ENCODE data around the gene PLEKHG7.
"Not testable (repeated sequence)": the region's sequence is repeated elsewhere in the genome, so short reads cannot be mapped to it uniquely, and the experiment has no call there.

The PLEKHG7 gene

GRCh38 chr12:92745856-92746550 is 43.2 kb downstream of the PLEKHG7 start:
- no peak for DNase-seq (ENCODE audit: extremely low read depth in 1 of 2, low read depth in 1 of 2)

- DNase-seq (ENCODE audit: extremely low read depth in 1 of 2, low read depth in 1 of 2): no peak
These were observed 44.4 kb downstream of the PLEKHG7 start for GRCh38 chr12:92747151-92747550.

- not testable (repeated sequence) for DNase-seq (ENCODE audit: extremely low read depth in 1 of 2, low read depth in 1 of 2)
These were observed 46.9 kb downstream of the PLEKHG7 start for GRCh38 chr12:92749691-92750090.

DNA sequence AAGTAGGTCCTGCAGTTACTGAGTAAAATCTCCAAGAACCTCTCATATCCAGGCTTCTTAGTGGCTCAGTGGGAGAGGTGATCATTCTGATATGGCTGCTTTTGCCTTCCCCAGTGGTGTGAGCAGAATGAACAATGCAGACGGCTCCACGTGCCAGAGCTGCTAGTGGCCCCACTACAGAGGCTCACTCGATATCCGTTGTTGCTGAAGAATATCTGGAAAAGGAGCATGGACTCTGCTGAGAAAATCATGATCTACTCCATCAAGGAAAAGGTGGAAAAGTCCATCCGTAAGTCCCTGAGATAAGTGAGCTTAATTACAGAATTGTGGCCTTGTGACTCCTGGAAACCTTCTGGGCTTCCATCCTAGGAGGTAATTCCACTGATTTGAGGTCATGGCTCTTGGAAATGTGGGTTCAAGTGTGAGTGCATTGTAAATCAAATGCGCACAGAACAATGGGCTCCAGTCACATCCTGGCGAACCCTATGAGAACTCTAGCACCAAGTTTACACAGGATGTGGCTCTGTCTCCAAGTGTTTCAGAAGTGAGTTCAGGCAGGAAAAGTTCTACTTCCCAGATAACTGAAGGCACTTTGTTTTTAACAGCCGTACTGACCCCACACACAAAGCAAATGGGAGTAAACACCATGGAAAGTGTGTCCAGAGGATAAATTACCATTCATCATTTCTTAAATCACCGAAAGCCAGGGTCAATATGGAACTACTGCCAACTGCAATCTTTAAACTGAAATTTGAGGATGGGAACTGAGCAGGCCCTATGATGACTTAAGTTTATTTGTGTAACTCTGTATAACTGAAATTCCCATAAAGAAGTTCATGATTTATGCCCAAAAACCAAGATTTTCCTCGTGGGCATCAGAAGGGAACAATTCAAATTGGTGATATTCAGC is 51.4 kb downstream of the PLEKHG7 start:
- DNase-seq (ENCODE audit: extremely low read depth in 1 of 2, low read depth in 1 of 2): no peak

GRCh38 chr12:92756898-92757596 is 54.3 kb downstream of the PLEKHG7 start:
- no peak for DNase-seq (ENCODE audit: extremely low read depth in 1 of 2, low read depth in 1 of 2)

DNA sequence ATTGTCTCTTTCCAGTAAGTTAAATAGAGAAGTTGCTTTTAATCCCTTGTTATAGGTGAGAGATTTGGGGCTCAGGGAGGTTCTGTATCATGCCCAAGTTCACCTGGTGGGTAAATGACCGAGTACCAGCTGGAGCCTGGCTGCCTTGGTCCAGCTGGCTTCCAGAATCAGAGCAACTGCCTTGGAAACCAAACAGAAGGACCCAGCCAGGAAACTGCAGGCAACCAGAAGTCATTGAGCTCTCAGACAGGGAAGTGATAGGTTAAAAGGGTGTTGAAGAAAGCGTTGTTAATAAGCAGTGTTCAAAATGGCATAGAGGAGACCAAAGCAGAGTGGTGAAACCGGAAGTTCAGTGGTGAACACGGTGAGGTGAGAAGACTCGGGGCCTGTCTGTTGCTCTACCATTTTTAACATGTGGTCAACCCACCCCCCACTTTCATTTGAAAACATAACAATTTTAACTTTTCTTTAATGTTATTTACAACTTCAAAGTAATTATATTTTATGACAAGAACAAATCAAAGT is 54.9 kb downstream of the PLEKHG7 start:
- no peak for DNase-seq (ENCODE audit: extremely low read depth in 1 of 2, low read depth in 1 of 2)

DNA sequence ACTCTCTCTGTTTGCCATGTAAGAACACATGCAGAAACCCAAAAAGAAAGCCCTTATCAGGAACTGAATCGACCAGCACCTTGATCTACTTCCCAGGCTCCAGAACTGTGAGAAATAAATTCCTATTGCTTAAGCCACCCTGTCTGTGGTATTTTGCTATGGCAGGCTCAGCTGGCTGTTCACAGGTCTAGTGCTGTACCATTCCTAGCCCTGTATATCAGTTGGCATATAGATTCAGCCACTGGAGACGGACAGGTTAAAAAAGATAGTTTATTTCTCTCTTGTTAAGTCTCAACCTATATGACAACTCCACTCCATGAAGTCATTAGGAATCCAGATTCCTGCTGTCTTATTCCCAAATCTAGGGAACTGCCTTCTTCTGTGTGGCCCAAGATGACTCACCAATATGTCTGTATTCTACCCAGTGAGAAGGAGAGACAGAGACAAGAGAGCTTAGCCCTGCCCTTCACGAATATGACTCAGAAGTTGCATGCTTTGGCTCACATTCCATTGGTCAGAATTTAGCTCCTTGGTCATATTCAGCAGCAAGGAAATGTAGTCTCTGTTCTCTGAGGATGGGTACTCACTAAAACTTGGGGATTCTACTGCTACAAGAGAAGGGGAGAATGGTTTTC is 57.0 kb downstream of the PLEKHG7 start:
- no peak for DNase-seq (ENCODE audit: extremely low read depth in 1 of 2, low read depth in 1 of 2)

DNA sequence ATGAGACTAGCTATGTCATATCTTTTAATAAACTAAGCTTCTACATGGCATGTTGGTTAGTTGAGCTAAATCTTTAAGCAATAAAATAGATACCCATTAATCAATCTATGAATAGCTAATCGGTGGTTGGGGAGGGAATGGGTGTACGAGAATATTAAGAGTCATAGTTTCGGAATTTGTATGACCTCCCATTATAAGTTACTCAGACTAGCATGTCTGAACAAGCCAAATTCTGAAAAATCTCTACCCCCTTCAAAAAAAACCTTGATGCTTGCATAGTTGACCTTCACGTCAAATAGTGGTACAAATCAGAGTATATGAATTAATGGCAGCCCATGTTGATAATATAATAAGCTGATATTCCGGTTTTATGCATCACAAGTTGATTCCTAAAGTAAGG is 60.0 kb downstream of the PLEKHG7 start:
- no peak for DNase-seq (ENCODE audit: extremely low read depth in 1 of 2, low read depth in 1 of 2)

GRCh38 chr12:92764831-92765230 is 62.0 kb downstream of the PLEKHG7 start:
- no peak for DNase-seq (ENCODE audit: extremely low read depth in 1 of 2, low read depth in 1 of 2)

- no peak for DNase-seq (ENCODE audit: extremely low read depth in 1 of 2, low read depth in 1 of 2)
These were observed 63.1 kb downstream of the PLEKHG7 start for GRCh38 chr12:92765871-92766270.

DNA sequence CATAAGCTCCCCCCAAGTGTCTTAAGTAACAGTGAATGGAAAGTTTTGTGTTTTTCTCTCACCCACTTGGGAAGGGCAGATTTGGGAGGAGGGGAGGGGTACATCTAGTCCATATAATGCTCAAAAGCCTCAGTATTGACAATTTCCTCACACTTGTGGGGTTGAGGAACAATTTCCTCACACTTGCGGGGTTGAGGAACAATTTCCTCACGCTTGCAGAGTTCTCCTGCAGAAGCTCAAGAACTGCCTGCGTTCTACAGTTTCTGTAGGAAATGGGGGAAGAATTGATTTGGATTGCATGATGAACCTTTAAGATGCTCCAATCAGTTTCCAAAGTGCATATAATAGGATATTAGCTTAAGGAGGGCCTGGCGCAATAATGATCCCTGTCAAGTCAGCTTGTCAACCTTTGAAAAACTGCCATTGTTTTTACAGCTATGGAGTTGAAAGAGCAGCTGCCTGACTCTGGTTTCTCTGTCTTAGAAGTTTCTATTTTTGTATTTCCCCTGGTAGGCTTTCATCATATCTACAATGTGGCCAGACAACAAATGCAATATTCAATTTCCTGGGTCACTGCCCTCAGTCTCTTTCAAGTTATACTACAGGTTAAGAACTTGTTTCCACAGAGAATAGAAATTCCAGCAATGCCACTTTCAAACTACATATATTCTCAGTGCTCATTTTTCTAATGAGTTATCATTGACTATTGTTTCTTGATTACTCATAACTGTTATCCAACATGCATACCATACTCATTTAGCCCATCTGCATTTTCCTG is 66.5 kb downstream of the PLEKHG7 start:
- DNase-seq (ENCODE audit: extremely low read depth in 1 of 2, low read depth in 1 of 2): no peak

- DNase-seq (ENCODE audit: extremely low read depth in 1 of 2, low read depth in 1 of 2): no peak
These were observed 68.2 kb downstream of the PLEKHG7 start for GRCh38 chr12:92771001-92771400.

DNA sequence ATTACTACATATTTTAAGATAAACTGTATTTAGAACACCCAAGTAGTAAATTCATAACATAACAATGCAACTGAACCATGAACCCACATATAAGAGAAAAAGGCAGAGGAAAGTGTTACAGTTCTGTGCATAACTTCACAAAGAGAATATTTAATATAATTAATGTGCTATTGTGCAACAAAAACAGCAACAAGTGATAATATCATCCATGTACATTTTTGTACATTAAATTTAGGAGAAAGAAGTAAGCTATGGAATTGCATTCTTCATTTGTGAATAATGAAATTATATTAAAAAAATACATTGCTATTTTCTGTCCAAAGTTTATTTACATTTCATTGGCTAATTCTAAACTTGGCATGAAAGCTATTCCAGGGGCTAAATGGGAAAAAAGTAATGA is 72.6 kb downstream of the PLEKHG7 start:
- no peak for DNase-seq (ENCODE audit: extremely low read depth in 1 of 2, low read depth in 1 of 2)

- no peak for DNase-seq (ENCODE audit: extremely low read depth in 1 of 2, low read depth in 1 of 2)
These were observed 75.7 kb downstream of the PLEKHG7 start for GRCh38 chr12:92778525-92778924.

- DNase-seq (ENCODE audit: extremely low read depth in 1 of 2, low read depth in 1 of 2): no peak
These were observed 77.1 kb downstream of the PLEKHG7 start for GRCh38 chr12:92779902-92780301.

- DNase-seq (ENCODE audit: extremely low read depth in 1 of 2, low read depth in 1 of 2): no peak
These were observed 81.6 kb downstream of the PLEKHG7 start for GRCh38 chr12:92784356-92784755.

DNA sequence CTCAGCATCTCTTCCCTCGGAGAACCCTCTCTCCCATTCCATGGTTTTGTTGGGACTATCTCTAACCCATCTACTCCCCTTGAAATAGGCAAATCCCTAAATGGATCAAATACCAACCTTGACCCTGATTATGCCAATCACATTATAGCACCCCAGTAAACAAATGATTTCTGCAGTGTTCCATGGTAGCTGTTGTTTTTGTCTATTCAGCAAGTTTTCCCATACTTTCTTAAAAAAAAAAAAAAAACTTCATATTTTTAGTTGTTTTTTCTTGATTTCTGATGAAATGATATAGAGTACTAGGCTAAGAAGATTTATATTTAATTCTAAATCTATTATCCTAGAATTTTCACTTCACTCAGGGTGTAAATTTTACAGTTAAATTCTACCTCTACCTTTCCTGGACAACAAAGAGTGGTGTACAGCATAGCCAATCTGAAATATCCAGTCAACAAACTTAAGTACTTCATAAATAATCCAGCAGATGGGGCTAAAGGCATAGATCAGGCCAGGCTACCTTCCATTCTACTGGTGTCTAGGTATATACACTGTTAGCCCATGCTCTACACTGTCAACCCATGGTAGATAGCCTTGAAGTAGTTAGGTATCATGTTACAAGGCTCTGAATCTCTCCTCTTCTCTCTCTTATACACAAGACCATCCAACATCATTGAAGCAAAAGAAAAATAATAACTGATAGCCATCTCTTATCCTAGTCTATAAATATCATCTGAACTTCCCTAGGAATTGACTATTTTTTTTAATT is 82.2 kb downstream of the PLEKHG7 start:
- DNase-seq (ENCODE audit: extremely low read depth in 1 of 2, low read depth in 1 of 2): no peak

- DNase-seq (ENCODE audit: extremely low read depth in 1 of 2, low read depth in 1 of 2): no peak
These were observed 82.8 kb downstream of the PLEKHG7 start for GRCh38 chr12:92785563-92785950.

DNA sequence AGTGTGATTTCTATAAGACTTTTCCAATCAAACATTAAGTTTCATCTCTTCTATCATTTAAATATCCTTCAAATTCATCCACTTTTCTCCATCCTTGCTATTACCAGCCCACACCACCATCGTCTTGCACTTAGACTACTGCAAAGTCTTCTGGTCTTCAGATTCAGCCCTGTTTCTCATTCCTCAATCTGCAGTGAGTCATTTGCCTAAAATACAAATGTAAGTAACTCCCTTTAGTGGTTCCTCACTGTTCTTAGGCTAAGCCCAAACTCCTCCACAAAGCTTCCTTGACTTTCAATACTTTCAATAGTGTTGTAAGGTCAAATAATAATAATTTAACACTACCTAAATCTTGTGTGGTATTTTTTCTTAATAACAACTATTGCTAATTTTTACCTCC is 83.3 kb downstream of the PLEKHG7 start:
- no peak for DNase-seq (ENCODE audit: extremely low read depth in 1 of 2, low read depth in 1 of 2)

Measured in stimulated activated CD8-positive, alpha-beta memory T cell treated with anti-CD3 and anti-CD28 coated beads, Interleukin-7, amount 100 ng/mL, for 48 hours (primary cell).